Measurements from ENCODE around the gene GJB2.
A peak's percentile ranks its signal among the peaks of the same experiment; 100 is the strongest.

The GJB2 gene

GRCh38 chr13:20191311-20192157 lies 1.2 kb downstream of the GJB2 start:
- DNase-seq = no peak

- no peak for DNase-seq
Measured at GRCh38 chr13:20190481-20191310, 2.0 kb downstream of the GJB2 start.

- DNase-seq = no peak
Measured at GRCh38 chr13:20190076-20190475, 2.7 kb downstream of the GJB2 start.

GRCh38 chr13:20188667-20189553 lies 3.8 kb downstream of the GJB2 start:
- no peak for DNase-seq

GRCh38 chr13:20186771-20187170 lies 6.0 kb downstream of the GJB2 start:
- DNase-seq = no peak

GRCh38 chr13:20185366-20186056 lies 7.2 kb downstream of the GJB2 start:
- no peak for DNase-seq

GRCh38 chr13:20182231-20182846 lies 10.4 kb downstream of the GJB2 start:
- peak; percentile 86 for DNase-seq

GRCh38 chr13:20181188-20181587 lies 11.6 kb downstream of the GJB2 start:
- no peak for DNase-seq

- DNase-seq = no peak
Measured at GRCh38 chr13:20178156-20178555, 14.6 kb downstream of the GJB2 start.

- DNase-seq = no peak
Measured at GRCh38 chr13:20177049-20177831, 15.5 kb downstream of the GJB2 start.

- DNase-seq = no peak
Measured at GRCh38 chr13:20175907-20176652, 16.7 kb downstream of the GJB2 start.

GRCh38 chr13:20175406-20175794 lies 17.3 kb downstream of the GJB2 start:
- DNase-seq = no peak

GRCh38 chr13:20174656-20175405 lies 17.9 kb downstream of the GJB2 start:
- peak; percentile 38 for DNase-seq

GRCh38 chr13:20173116-20173746 lies 19.5 kb downstream of the GJB2 start:
- DNase-seq = no peak

- DNase-seq = no peak
Measured at GRCh38 chr13:20171364-20171763, 21.4 kb downstream of the GJB2 start.

- no peak for DNase-seq
Measured at GRCh38 chr13:20170921-20171320, 21.8 kb downstream of the GJB2 start.

- no peak for DNase-seq
Measured at GRCh38 chr13:20168396-20168795, 24.3 kb downstream of the GJB2 start.

- peak; percentile 52 for DNase-seq
Measured at GRCh38 chr13:20165417-20166257, 27.1 kb downstream of the GJB2 start.

Data from NCI-H748 treated with DMSO at 0.1 percent for 48 hours (cell line).